ENCODE results near the gene FBXL7.
A peak's percentile ranks its signal among the peaks of the same experiment; 100 is the strongest.

FBXL7 gene

GRCh38 chr5:15614679-15615078 is 114.7 kb downstream of the FBXL7 start:
- DNase-seq (ENCODE audit: low read depth) = no peak

GRCh38 chr5:15615859-15616258 is 115.9 kb downstream of the FBXL7 start:
- no peak for DNase-seq (ENCODE audit: low read depth)

GRCh38 chr5:15618938-15619337 is 119.0 kb downstream of the FBXL7 start:
- DNase-seq (ENCODE audit: low read depth) = no peak

- DNase-seq (ENCODE audit: low read depth) = no peak
Observed at GRCh38 chr5:15620501-15620900, 120.5 kb downstream of the FBXL7 start.

- DNase-seq (ENCODE audit: low read depth) = no peak
Observed at GRCh38 chr5:15621094-15621493, 121.1 kb downstream of the FBXL7 start.

- no peak for DNase-seq (ENCODE audit: low read depth)
Observed at GRCh38 chr5:15623794-15624193, 123.8 kb downstream of the FBXL7 start.

GRCh38 chr5:15627109-15627508 is 127.1 kb downstream of the FBXL7 start:
- DNase-seq (ENCODE audit: low read depth) = no peak

- no peak for DNase-seq (ENCODE audit: low read depth)
Observed at GRCh38 chr5:15627647-15628046, 127.7 kb downstream of the FBXL7 start.

- DNase-seq (ENCODE audit: low read depth) = no peak
Observed at GRCh38 chr5:15630441-15630840, 130.5 kb downstream of the FBXL7 start.

- no peak for DNase-seq (ENCODE audit: low read depth)
Observed at GRCh38 chr5:15634591-15635288, 134.8 kb downstream of the FBXL7 start.

GRCh38 chr5:15635289-15635616 is 135.3 kb downstream of the FBXL7 start:
- no peak for DNase-seq (ENCODE audit: low read depth)

GRCh38 chr5:15637345-15637744 is 137.4 kb downstream of the FBXL7 start:
- DNase-seq (ENCODE audit: low read depth) = no peak

- no peak for DNase-seq (ENCODE audit: low read depth)
Observed at GRCh38 chr5:15637886-15638285, 137.9 kb downstream of the FBXL7 start.

- no peak for DNase-seq (ENCODE audit: low read depth)
Observed at GRCh38 chr5:15638296-15638695, 138.3 kb downstream of the FBXL7 start.

- DNase-seq (ENCODE audit: low read depth) = no peak
Observed at GRCh38 chr5:15639288-15639687, 139.3 kb downstream of the FBXL7 start.

GRCh38 chr5:15640116-15640515 is 140.1 kb downstream of the FBXL7 start:
- no peak for DNase-seq (ENCODE audit: low read depth)

- no peak for DNase-seq (ENCODE audit: low read depth)
Observed at GRCh38 chr5:15643731-15644130, 143.8 kb downstream of the FBXL7 start.

GRCh38 chr5:15645381-15646160 is 145.6 kb downstream of the FBXL7 start:
- DNase-seq (ENCODE audit: low read depth) = no peak

GRCh38 chr5:15646371-15646770 is 146.4 kb downstream of the FBXL7 start:
- peak; percentile 22 for DNase-seq (ENCODE audit: low read depth)

- DNase-seq (ENCODE audit: low read depth) = no peak
Observed at GRCh38 chr5:15647251-15647650, 147.3 kb downstream of the FBXL7 start.

GRCh38 chr5:15650266-15650665 is 150.3 kb downstream of the FBXL7 start:
- no peak for DNase-seq (ENCODE audit: low read depth)

GRCh38 chr5:15654779-15655178 is 154.8 kb downstream of the FBXL7 start:
- DNase-seq (ENCODE audit: low read depth) = no peak

GRCh38 chr5:15655683-15656082 is 155.7 kb downstream of the FBXL7 start:
- no peak for DNase-seq (ENCODE audit: low read depth)

GRCh38 chr5:15664961-15665360 is 165.0 kb downstream of the FBXL7 start:
- no peak for DNase-seq (ENCODE audit: low read depth)

Measured in fibroblast of the conjunctiva (primary cell).